ENCODE data around the gene TBC1D22A. TPM values are rescaled to one million over a fixed set of nuclear protein-coding genes. Genes with fewer than 3 reads are reported as not detected.
A peak's percentile ranks its signal among the peaks of the same experiment; 100 is the strongest.

The TBC1D22A gene
- total RNA-seq, 4 donors from 2014 or later: 18.8 to 25.2 (median 23.1) TPM

DNA sequence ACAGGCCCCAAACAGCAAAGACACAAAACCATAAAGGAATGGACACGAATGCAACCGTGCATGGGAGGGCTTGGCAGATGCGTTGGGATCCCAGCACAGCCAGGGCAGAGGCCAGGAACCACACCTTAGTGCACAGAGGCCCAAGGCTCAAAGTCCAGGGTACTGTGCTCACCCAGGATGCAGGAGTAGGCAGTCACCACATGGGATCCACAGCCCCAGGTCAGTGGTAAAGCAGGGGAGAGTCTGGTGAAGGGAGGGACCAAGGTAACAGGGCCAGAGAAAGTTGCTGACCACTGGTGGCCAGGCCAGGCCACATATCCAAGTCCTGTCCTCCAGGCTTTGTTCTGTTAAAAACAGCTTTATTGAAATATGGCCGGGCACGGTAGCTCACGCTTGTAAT, 17.9 kb upstream of the TBC1D22A start:
- no peak overlapping the region for H3K27ac ChIP-seq
- intact Hi-C loops (cut with DNase I; ENCODE audit: low total_unique reads): no loop called here
- H3K27me3 ChIP-seq: no peaks in the 10 kb centered on the region
- no peaks in the 10 kb centered on the region for H3K36me3 ChIP-seq
- no peak for ATAC-seq
- H3K4me3 ChIP-seq: no peak overlapping the region
- H3K9me3 ChIP-seq: no peaks in the 10 kb centered on the region
- TF ChIP-seq POLR2A (IDR thresholded peaks at IDR 0.05): no peak
- TF ChIP-seq, protein P1, sequence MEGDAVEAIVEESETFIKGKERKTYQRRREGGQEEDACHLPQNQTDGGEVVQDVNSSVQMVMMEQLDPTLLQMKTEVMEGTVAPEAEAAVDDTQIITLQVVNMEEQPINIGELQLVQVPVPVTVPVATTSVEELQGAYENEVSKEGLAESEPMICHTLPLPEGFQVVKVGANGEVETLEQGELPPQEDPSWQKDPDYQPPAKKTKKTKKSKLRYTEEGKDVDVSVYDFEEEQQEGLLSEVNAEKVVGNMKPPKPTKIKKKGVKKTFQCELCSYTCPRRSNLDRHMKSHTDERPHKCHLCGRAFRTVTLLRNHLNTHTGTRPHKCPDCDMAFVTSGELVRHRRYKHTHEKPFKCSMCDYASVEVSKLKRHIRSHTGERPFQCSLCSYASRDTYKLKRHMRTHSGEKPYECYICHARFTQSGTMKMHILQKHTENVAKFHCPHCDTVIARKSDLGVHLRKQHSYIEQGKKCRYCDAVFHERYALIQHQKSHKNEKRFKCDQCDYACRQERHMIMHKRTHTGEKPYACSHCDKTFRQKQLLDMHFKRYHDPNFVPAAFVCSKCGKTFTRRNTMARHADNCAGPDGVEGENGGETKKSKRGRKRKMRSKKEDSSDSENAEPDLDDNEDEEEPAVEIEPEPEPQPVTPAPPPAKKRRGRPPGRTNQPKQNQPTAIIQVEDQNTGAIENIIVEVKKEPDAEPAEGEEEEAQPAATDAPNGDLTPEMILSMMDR (IDR thresholded peaks at IDR 0.05 in 4 of 5, conservative IDR thresholded peaks at IDR 0.05 in 1 of 5): no peak
- in situ Hi-C loops (cut with MboI; ENCODE audit: low sequenced_read_pairs in 4 of 4): no loop called here
- DNase-seq: no peak
- H3K4me1 ChIP-seq: peaks cover 36 to 47% of the 10 kb centered on the region in 2 donors

- intact Hi-C loops (cut with DNase I; ENCODE audit: low total_unique reads) (no loop called here), in situ Hi-C loops (cut with MboI; ENCODE audit: low sequenced_read_pairs in 4 of 4) (no loop called here)
- DNase-seq: no peak
- TF ChIP-seq POLR2A (IDR thresholded peaks at IDR 0.05): no peak
- TF ChIP-seq, protein P1 (IDR thresholded peaks at IDR 0.05 in 4 of 5, conservative IDR thresholded peaks at IDR 0.05 in 1 of 5): no peak
- H3K27me3 ChIP-seq: no peaks in the 10 kb centered on the region
- no peaks in the 10 kb centered on the region for H3K36me3 ChIP-seq
- peaks cover 32 to 46% of the 10 kb centered on the region in 2 donors for H3K4me1 ChIP-seq
- no peaks in the 10 kb centered on the region for H3K9me3 ChIP-seq
- no peak overlapping the region for H3K4me3 ChIP-seq
- no peak overlapping the region for H3K27ac ChIP-seq
- ATAC-seq: no peak
Observed at GRCh38 chr22:46746192-46746591, 16.3 kb upstream of the TBC1D22A start.

DNA sequence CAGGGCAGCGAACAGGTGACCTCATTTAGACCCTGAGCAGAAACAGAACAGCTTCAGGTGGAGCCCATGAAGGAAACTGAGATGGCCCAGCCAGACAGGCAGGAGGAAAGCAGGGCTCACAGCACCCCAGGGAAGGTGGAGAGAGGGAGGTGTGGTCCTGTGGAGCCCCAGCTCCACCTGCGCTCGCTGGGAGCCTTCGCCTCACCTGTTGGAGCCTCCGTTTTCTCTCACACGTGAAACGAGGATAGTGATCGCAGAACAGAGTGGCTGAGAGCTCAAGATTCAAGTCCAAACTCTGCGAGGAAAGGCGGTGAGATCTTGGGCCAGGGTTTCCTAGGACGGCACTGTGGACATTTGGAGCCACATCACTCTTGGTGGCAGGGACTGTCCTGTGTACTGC, 15.8 kb upstream of the TBC1D22A start:
- Histone ChIP-seq H3K27ac (no peak overlapping the region), H3K27me3 (no peaks in the 10 kb centered on the region), H3K4me3 (no peak overlapping the region), H3K36me3 (no peaks in the 10 kb centered on the region), H3K9me3 (no peaks in the 10 kb centered on the region), H3K4me1 (peaks cover 32 to 46% of the 10 kb centered on the region in 2 donors)
- DNase-seq (no peak), ATAC-seq (no peak)
- TF ChIP-seq, protein P1 (IDR thresholded peaks at IDR 0.05 in 4 of 5, conservative IDR thresholded peaks at IDR 0.05 in 1 of 5): no peak
- in situ Hi-C loops (cut with MboI; ENCODE audit: low sequenced_read_pairs in 4 of 4): no loop called here
- intact Hi-C loops (cut with DNase I; ENCODE audit: low total_unique reads): no loop called here

GRCh38 chr22:46747646-46748045, 14.8 kb upstream of the TBC1D22A start:
- Histone ChIP-seq H3K9me3 (no peaks in the 10 kb centered on the region), H3K4me1 (peaks cover 38 to 54% of the 10 kb centered on the region in 2 donors), H3K27ac (peak overlapping the region; percentile 64 to 81 (median 74)), H3K27me3 (no peaks in the 10 kb centered on the region), H3K4me3 (no peak overlapping the region), H3K36me3 (no peaks in the 10 kb centered on the region)
- DNase-seq: peak; percentile 75 to 89
- in situ Hi-C loops (cut with MboI; ENCODE audit: low sequenced_read_pairs in 4 of 4): no loop called here
- peak; percentile 95 for ATAC-seq
- TF ChIP-seq, protein P1 (IDR thresholded peaks at IDR 0.05 in 4 of 5, conservative IDR thresholded peaks at IDR 0.05 in 1 of 5): no peak
- peak in 1 of 2 donors; percentile 6 for TF ChIP-seq POLR2A (IDR thresholded peaks at IDR 0.05)
- intact Hi-C loops (cut with DNase I; ENCODE audit: low total_unique reads): no loop called here

Measured in gastrocnemius medialis (tissue), 4 donors.